ENCODE data around the gene EPAS1.

DNA sequence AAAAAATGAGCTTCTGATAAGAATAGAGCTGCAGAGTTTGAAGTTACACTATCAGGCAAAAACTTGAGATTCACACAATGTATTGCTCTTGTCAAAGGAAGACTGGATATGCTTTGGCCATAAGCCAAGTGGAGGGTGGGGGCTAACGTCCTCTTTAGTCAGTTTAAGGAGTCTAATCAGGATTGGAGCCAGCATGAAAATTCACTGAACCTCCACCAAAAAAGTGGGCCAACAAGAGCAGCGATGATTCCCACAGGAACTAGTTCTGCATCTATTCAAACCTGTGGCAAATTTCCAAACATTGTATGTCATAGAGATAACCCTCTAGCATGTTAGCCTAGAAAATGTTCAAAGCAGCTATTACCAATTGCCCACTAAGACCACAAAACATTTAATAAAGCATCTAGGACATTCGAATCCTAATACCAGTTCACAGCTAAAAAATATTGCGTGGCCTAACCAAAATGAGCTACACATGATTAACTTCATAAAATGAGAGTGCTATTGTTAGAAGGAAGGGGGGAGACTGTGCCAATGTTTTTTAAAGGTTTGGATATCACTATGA is 138.7 kb downstream of the EPAS1 start:
- TF ChIP-seq POLR2AphosphoS5 (IDR thresholded peaks at IDR 0.05) (no peak), POLR2A (IDR thresholded peaks at IDR 0.05) (no peak), EP300 (IDR thresholded peaks at IDR 0.05; ENCODE audit: low read depth) (no peak)
- TF ChIP-seq, protein P1, sequence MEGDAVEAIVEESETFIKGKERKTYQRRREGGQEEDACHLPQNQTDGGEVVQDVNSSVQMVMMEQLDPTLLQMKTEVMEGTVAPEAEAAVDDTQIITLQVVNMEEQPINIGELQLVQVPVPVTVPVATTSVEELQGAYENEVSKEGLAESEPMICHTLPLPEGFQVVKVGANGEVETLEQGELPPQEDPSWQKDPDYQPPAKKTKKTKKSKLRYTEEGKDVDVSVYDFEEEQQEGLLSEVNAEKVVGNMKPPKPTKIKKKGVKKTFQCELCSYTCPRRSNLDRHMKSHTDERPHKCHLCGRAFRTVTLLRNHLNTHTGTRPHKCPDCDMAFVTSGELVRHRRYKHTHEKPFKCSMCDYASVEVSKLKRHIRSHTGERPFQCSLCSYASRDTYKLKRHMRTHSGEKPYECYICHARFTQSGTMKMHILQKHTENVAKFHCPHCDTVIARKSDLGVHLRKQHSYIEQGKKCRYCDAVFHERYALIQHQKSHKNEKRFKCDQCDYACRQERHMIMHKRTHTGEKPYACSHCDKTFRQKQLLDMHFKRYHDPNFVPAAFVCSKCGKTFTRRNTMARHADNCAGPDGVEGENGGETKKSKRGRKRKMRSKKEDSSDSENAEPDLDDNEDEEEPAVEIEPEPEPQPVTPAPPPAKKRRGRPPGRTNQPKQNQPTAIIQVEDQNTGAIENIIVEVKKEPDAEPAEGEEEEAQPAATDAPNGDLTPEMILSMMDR (IDR thresholded peaks at IDR 0.05): no peak

Data from transverse colon (tissue), 4 donors.